Activated CD8-positive, alpha-beta memory T cell treated with anti-CD3 and anti-CD28 coated beads, Interleukin-2, amount 50 U/mL, for 24 hours (primary cell): Measurements from ENCODE around the gene KANK3.
"Not testable (repeated sequence)": the region's sequence is repeated elsewhere in the genome, so short reads cannot be mapped to it uniquely, and the experiment has no call there.

Experiments
- DNase-seq: peaks from one replicate; pipeline ENCODE4 v3.0.0-alpha.2; 2020; ENCODE audit errors: extremely low read depth

The KANK3 gene

DNA sequence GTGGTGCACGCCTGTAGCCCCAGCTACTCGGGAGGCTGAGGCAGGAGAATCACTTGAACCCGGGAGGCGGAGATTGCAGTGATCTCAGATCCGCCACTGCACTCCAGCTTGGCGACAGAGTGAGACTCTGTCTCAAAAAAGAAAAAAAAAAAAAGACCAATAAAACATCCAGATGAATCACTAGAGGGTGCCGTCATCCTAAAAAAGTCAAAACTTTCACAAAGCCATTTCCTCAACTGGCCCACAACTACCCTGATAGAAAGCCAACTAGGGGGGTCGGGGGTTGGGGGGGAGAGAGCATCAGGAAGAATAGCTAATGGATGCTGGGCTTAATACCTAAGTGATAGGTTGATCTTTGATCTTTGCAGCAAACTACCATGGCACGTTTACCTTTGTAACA, 24.2 kb downstream of the KANK3 start:
- DNase-seq, result not testable (repeated sequence)

GRCh38 chr19:8316351-8317125, 26.5 kb downstream of the KANK3 start:
- DNase-seq, result no peak

- not testable (repeated sequence) for DNase-seq
These were observed 28.0 kb downstream of the KANK3 start for GRCh38 chr19:8314981-8315640.

DNA sequence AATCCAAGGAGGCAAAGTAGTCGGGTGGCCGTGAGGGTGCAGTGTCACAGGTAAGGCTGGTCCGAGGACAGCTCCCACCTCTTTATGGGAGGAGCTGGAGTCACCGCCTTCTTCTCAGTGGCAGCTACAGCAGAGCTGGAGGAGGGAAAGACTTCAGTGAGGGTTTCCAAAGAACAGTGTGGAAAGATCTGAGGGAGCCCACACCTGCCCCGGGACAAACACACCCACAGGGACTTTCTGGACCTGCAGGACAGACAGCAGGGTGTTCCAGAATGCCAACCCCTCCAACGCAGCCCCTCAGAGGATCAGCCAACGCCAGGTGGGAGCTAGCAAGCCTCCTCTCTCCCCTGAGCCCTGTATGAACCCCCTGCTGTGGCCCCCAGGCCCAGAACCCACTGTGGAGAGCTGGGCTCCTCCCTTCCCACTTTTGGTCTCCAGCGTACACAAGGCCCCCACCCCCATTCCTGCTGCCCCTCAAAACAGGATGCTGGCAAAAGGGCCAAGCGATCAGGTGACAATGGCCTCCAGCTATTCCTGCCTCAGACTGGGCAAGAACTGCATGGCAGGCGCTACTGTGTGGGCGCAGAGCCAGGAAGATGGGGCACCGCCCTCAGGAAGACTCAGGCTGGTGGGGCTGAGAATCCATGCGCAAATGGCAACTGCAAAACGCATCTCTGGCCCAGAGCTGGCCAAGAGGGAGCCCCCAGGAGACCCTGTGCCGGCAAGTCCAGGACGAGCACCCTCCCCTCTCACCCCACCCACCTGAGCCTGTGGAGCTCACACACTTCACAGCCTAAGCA, 31.4 kb downstream of the KANK3 start:
- no peak for DNase-seq

GRCh38 chr19:8310342-8311055, 32.6 kb downstream of the KANK3 start:
- DNase-seq, result no peak

GRCh38 chr19:8308891-8309291, 34.2 kb downstream of the KANK3 start:
- DNase-seq, result no peak

- DNase-seq, result peak; percentile 66
These were observed 34.8 kb downstream of the KANK3 start, which contains the start of gene CD320 for GRCh38 chr19:8307965-8308866. CD320 (minus strand) TSS chr19:8308358; CDS start chr19:8308290, 68 bp downstream.

DNA sequence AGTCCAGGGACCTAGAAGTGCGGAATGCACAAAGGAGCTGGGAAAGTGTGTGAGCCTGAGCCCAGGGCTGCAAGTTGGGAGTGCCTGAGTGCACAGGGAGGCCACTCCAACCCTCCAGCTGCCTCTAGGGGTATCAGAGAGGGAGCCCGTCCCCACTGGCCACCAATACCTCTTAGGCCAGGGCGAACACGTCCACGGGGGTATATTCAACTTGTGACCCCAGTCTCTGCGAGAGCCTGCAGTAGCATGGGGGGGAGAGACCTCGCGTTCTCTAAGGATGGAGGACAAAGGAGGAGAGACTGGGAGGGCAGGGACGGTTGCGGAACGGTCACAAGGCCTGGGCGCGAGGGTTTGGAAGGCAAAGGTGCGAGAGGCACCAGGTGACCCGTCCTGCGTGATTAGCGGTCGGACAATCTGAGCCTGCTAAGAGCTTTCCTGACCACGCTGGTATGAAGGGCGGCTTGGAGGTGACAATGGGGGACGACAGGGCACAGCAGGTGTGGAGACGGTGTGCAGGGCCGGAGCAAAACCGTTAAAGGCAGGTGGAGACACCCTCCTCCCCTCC, 35.6 kb downstream of the KANK3 start:
- no peak for DNase-seq

DNA sequence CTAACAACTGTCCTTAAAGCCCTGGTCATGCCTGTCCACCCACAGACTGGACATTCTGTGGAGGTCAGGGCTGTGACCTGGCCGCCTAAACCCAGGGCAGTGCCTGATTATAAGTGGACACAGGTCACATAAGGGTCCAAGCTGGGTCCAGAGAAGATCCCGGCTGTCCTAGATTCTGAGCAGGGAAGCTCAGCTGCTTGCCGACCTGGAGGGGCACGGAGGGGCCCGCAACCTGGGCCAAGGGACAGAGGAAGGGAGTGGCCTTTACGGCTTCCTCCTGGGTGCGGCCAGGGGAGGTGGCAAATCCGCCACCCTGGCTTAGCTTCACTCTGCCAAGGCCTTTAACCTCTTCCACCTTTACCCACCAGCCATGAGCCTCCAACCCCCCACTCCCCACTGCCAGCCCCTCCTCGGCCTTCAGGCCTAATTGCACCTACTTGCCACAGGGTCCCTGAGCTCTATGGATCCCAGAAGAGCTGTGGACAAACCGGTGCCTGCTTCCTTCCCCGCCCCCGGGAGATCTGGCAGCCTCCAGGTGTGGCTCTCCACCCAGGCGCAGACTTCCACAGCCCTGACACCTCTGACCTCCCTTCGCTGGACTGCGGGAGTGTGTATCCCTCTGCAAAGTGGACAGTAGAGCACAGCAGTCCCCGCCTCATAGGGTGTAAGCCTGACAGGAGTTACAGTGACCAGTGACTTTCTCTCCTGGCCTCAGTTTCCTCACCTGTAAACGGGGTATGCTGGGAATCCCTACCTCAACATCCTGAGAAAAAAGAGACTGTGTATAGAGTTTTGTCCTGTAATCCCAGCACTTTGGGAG, 36.6 kb downstream of the KANK3 start:
- no peak for DNase-seq

- DNase-seq, result no peak
These were observed 37.3 kb downstream of the KANK3 start for GRCh38 chr19:8305798-8306197.

GRCh38 chr19:8304841-8305621, 38.0 kb downstream of the KANK3 start:
- no peak for DNase-seq

- DNase-seq, result no peak
These were observed 40.3 kb downstream of the KANK3 start for GRCh38 chr19:8302734-8303133.

GRCh38 chr19:8302357-8302691, 40.7 kb downstream of the KANK3 start:
- DNase-seq, result no peak

DNA sequence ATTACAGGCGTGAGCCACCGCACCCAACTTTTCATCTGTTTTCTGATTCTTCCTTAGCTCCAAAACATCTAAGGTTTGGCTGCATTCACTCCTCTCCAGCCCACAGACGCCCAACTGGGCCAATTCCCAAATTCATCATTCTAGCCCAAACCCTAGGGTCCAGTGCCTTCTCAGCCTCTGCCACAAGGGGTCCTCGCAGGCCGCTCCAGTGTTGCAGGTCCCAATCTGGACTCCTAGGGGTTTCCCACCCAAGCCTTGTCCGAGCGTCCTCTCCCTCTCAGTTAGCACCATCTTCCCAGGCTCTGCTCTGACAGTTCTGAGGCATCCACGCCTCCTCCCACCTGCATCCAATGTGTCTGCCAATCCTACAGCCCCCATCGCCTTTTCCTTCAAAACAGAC, 51.7 kb downstream of the KANK3 start:
- DNase-seq, result not testable (repeated sequence)

- not testable (repeated sequence) for DNase-seq
These were observed 66.6 kb downstream of the KANK3 start for GRCh38 chr19:8276508-8276907.
